ENCODE measurements around the gene UGCG.

UGCG gene

DNA sequence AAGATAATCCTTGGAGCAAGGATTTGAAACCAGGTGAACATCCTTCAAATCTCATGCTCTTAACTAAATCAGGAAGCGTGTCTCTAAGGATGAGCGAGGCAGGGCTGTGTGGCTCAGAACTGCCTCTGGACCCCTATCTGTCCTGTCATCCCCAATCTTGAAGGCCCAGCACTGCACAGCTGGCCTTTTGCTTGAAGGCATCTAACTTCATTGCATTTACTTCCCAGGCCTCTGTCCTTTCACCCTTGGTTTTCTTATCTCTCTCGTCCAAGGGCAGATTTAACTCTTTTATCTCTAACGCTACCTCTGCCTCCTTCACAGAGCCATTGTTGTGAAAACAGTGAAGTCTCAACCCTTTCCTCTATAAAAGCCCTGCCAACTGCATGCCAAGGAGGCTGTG is 83.8 kb downstream of the UGCG start:
- no peak for ATAC-seq
- TF ChIP-seq ESRRG (CRISPR knock-in tag; IDR thresholded peaks at IDR 0.05) (no peak), PATZ1 (CRISPR knock-in tag; IDR thresholded peaks at IDR 0.05; ENCODE audit: borderline replicate concordance) (no peak), ZFP3 (CRISPR knock-in tag; IDR thresholded peaks at IDR 0.05) (no peak), ZC3H10 (CRISPR knock-in tag; IDR thresholded peaks at IDR 0.05) (no peak), TCF4 (CRISPR knock-in tag; IDR thresholded peaks at IDR 0.05; ENCODE audit: borderline replicate concordance) (no peak), POU6F1 (CRISPR knock-in tag; IDR thresholded peaks at IDR 0.05; ENCODE audit: borderline replicate concordance, low read depth) (no peak), ZNF70 (CRISPR knock-in tag; IDR thresholded peaks at IDR 0.05) (no peak)
- TF ChIP-seq, protein P1, sequence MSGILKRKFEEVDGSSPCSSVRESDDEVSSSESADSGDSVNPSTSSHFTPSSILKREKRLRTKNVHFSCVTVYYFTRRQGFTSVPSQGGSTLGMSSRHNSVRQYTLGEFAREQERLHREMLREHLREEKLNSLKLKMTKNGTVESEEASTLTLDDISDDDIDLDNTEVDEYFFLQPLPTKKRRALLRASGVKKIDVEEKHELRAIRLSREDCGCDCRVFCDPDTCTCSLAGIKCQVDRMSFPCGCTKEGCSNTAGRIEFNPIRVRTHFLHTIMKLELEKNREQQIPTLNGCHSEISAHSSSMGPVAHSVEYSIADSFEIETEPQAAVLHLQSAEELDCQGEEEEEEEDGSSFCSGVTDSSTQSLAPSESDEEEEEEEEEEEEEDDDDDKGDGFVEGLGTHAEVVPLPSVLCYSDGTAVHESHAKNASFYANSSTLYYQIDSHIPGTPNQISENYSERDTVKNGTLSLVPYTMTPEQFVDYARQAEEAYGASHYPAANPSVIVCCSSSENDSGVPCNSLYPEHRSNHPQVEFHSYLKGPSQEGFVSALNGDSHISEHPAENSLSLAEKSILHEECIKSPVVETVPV (CRISPR knock-in tag; IDR thresholded peaks at IDR 0.05) = no peak

GRCh38 chr9:111983484-111983908 is 86.9 kb downstream of the UGCG start:
- TF ChIP-seq RARB (CRISPR knock-in tag; IDR thresholded peaks at IDR 0.05) (no peak), ZFP30 (CRISPR knock-in tag; IDR thresholded peaks at IDR 0.05) (no peak), CSDC2 (CRISPR knock-in tag; IDR thresholded peaks at IDR 0.05) (no peak), ZNF8 (CRISPR knock-in tag; IDR thresholded peaks at IDR 0.05) (no peak), ESRRG (CRISPR knock-in tag; IDR thresholded peaks at IDR 0.05) (no peak)
- TF ChIP-seq, protein P2, sequence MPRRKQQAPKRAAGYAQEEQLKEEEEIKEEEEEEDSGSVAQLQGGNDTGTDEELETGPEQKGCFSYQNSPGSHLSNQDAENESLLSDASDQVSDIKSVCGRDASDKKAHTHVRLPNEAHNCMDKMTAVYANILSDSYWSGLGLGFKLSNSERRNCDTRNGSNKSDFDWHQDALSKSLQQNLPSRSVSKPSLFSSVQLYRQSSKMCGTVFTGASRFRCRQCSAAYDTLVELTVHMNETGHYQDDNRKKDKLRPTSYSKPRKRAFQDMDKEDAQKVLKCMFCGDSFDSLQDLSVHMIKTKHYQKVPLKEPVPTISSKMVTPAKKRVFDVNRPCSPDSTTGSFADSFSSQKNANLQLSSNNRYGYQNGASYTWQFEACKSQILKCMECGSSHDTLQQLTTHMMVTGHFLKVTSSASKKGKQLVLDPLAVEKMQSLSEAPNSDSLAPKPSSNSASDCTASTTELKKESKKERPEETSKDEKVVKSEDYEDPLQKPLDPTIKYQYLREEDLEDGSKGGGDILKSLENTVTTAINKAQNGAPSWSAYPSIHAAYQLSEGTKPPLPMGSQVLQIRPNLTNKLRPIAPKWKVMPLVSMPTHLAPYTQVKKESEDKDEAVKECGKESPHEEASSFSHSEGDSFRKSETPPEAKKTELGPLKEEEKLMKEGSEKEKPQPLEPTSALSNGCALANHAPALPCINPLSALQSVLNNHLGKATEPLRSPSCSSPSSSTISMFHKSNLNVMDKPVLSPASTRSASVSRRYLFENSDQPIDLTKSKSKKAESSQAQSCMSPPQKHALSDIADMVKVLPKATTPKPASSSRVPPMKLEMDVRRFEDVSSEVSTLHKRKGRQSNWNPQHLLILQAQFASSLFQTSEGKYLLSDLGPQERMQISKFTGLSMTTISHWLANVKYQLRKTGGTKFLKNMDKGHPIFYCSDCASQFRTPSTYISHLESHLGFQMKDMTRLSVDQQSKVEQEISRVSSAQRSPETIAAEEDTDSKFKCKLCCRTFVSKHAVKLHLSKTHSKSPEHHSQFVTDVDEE (CRISPR knock-in tag; IDR thresholded peaks at IDR 0.05) = no peak
- TF ChIP-seq, protein P3, sequence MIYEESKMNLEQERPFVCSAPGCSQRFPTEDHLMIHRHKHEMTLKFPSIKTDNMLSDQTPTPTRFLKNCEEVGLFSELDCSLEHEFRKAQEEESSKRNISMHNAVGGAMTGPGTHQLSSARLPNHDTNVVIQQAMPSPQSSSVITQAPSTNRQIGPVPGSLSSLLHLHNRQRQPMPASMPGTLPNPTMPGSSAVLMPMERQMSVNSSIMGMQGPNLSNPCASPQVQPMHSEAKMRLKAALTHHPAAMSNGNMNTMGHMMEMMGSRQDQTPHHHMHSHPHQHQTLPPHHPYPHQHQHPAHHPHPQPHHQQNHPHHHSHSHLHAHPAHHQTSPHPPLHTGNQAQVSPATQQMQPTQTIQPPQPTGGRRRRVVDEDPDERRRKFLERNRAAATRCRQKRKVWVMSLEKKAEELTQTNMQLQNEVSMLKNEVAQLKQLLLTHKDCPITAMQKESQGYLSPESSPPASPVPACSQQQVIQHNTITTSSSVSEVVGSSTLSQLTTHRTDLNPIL (CRISPR knock-in tag; IDR thresholded peaks at IDR 0.05; ENCODE audit: low read depth) = no peak
- no peak for ATAC-seq

DNA sequence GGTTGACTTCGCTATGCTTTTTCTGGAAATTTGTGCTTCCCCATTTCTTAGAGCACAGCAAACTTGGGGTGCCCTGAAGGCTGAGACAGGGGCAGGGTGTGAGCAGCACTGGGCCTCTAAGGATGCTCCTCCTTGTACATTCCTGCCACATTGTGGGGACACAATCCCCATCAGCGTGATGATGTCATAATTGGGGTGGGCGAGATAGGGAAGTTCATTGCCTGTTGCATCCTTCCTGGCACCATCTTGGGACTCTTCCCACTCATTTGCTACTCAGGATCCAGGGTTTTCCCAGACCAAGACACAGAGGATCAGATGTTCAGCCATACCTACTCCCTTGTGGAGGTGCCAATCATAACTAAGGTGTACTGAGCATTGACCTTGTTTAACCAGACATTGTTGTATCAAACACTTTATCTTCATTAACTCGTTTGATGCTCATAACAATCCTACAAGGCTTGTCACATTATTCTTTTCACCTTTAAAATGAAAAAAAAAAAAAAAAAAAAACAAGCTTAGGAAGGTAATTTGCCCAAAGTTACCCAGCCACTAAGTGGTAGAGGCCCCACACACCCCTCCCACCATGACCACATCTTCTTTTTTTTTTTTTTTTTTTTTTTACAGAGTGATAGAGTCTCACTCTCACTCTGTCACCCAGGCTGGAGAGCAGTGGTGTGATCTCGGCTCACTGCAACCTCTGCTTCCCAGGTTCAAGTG is 87.6 kb downstream of the UGCG start:
- no peak for ATAC-seq
- no peak for TF ChIP-seq ZNF565 (CRISPR knock-in tag; conservative IDR thresholded peaks at IDR 0.05; ENCODE audit: low read depth)
- TF ChIP-seq GLIS3 (CRISPR knock-in tag; IDR thresholded peaks at IDR 0.05) = no peak
